Activated CD4-positive, alpha-beta memory T cell treated with anti-CD3 and anti-CD28 coated beads, Interleukin-2, amount 10 ng/mL, durations not matched to agents 7 days and 5 days (primary cell): ENCODE data around the gene GUCY2C. TPM values are rescaled to one million over a fixed set of nuclear protein-coding genes. Genes with fewer than 3 reads are reported as not detected.

Experiments used
- CTCF ChIA-PET: fragments of 350-600 bp; sonication (Branson Sonifier 250); formaldehyde crosslinking; loops from one replicate; lab custom pipeline; 2021; ENCODE audit warnings: antibody characterized with exemption, inconsistent platforms; lab: Charles Lee
- POLR2A ChIA-PET: fragments of 350-600 bp; sonication (Branson Sonifier 250); formaldehyde crosslinking; loops from one replicate; lab custom pipeline; 2021; ENCODE audit warnings: antibody characterized with exemption; lab: Charles Lee
- DNase-seq: peaks from one replicate; pipeline ENCODE4 v3.0.0-alpha.2; 2020
- H3K27ac Mint-ChIP-seq: one replicate; pipeline ENCODE4 v1.8.0; 2021; ENCODE audit warnings: mild to moderate bottlenecking, mixed read lengths
- H3K27me3 Mint-ChIP-seq: one replicate; pipeline ENCODE4 v1.8.0; 2021; ENCODE audit warnings: mixed read lengths
- H3K36me3 Mint-ChIP-seq: one replicate; pipeline ENCODE4 v1.8.0; 2021; ENCODE audit warnings: low read depth, mixed read lengths
- H3K4me1 Mint-ChIP-seq: one replicate; pipeline ENCODE4 v1.8.0; 2021; ENCODE audit warnings: mixed read lengths
- H3K4me3 Mint-ChIP-seq: one replicate; pipeline ENCODE4 v1.8.0; 2021; ENCODE audit warnings: mild to moderate bottlenecking, mixed read lengths
- H3K9me3 Mint-ChIP-seq: one replicate; pipeline ENCODE4 v1.8.0; 2021; ENCODE audit warnings: mixed read lengths
- total RNA-seq, 2 experiments: library from RNA; stranded (reverse); gene quantifications; one replicate each; pipeline ENCODE4 v1.2.3, GENCODE V29; 2021

GUCY2C gene
- total RNA-seq, 2 experiments from 2014 or later, result not detected

DNA sequence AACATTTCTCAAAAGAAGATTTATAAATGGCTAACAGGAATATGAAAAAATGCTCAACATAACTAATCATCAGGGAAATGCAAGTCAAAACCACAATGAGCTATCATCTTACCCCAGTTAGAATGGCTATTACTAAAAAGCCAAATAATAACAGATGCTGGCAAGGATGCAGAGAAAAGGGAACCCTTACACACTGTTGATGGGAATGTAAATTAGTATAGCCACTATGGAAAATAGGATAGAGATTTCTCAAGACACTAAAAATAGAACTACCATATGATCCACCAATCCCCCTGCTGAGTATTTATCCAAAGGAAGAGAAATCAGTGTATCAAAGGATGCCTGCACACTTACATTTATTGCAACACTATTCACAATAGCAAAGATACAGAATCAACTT lies 58.3 kb downstream of the GUCY2C start:
- no peak for DNase-seq
- no peaks in the 10 kb centered on the region for H3K36me3 Mint-ChIP-seq
- peaks cover 18% of the 10 kb centered on the region for H3K27me3 Mint-ChIP-seq

DNA sequence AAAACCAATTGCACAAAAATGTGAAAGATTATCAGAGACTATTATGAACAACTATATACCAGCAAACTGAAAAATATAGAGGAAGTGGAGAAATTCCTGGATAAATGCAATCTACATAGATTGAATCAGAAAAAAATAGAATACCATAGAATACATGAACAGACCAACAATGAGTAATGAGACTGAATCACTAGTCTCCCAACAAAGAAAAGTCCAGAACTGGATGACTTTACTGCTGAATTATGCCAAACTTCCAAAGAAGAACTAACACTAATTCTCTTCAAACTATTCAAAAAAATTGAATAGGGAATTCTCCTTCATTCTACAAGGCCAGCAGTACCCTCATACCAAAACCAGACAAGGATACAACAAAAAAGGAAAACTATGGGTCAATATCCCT lies 60.6 kb downstream of the GUCY2C start:
- Mint-ChIP-seq H3K36me3 (no peaks in the 10 kb centered on the region), H3K27ac (no peak overlapping the region), H3K4me3 (no peak overlapping the region), H3K9me3 (peaks cover 7% of the 10 kb centered on the region), H3K27me3 (peaks cover 18% of the 10 kb centered on the region), H3K4me1 (no peaks in the 10 kb centered on the region)
- no peak for DNase-seq
- CTCF ChIA-PET, result interaction anchor here (0.6 kb wide), 1 partner anchor 133 kb away, joined by 3 read pairs; no protein-coding TSS in a partner anchor
- POLR2A ChIA-PET, result no interaction called here

More for the DNA sequence above, 58.3 kb downstream of the GUCY2C start:
- ChIA-PET CTCF (no interaction called here), POLR2A (no interaction called here)
- no peak overlapping the region for H3K4me3 Mint-ChIP-seq
- H3K27ac Mint-ChIP-seq, result no peak overlapping the region
- peaks cover 7% of the 10 kb centered on the region for H3K9me3 Mint-ChIP-seq
- H3K4me1 Mint-ChIP-seq, result peaks cover 8% of the 10 kb centered on the region

DNA sequence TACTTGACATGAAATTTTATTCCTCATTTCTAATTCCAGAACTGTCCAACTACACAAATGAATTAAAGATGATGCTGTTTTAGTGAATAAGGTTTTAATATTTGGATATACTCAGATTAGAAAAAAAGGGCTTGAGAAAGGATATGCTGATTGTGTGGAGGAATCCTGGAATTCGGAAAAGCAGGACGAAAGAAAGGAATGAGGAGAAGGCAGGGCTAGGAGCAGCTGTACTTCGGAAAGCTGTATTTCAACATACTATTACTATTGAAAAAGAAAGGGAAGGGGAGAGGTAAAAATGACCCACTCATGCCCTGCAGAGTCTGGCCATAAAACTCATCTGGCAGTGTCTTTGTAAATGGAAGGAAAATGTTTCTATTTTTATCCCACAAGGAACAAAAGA lies 65.6 kb downstream of the GUCY2C start:
- Mint-ChIP-seq H3K4me1 (no peaks in the 10 kb centered on the region), H3K27me3 (peaks cover 10% of the 10 kb centered on the region), H3K27ac (no peak overlapping the region), H3K36me3 (no peaks in the 10 kb centered on the region), H3K9me3 (no peaks in the 10 kb centered on the region), H3K4me3 (no peak overlapping the region)
- POLR2A ChIA-PET, result no interaction called here
- CTCF ChIA-PET, result interaction anchor here (0.6 kb wide), 1 partner anchor 393 kb away, joined by 3 read pairs; no protein-coding TSS in a partner anchor
- no peak for DNase-seq

DNA sequence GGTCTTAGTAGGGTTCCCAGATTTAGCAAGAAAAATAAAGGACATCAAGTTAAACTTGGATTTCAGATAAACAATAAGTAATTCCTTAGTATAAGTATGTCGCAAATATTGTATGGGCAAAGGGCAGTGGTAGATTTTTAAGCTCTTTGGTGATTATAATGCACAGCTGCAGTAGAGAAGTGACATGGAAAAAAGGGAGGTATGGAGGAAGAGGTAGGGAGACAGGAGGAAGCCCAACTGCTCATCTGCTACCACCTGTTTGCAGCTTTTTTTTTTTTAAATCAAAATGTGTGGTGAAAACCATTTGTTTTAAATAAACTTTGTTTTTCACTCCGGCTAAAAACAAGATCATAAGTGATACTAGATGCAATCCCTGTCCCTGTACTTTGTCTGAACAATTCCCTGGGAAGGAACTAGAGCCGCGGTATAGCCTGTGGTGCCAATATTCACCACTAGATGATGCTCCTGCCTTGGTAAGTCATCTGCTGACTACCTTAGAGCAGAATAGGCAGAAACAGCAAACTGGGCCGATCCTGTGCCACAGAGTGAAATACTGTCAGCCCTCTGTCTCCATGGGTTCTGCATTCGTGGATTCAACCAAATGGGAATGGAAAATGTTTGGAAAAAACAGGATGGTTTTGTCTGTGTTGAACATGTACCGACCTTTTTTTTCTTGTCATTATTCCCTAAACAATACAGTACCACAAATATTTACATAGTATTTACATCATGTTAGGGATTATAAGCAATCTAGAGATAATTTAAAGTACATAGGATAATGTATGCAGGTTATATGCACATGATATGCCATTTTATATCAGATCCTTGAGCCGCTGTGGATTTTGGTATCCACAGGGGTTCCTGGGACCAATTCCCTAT lies 66.3 kb downstream of the GUCY2C start:
- Mint-ChIP-seq H3K27me3 (peaks cover 10% of the 10 kb centered on the region), H3K9me3 (no peaks in the 10 kb centered on the region), H3K4me3 (no peak overlapping the region), H3K4me1 (no peaks in the 10 kb centered on the region), H3K36me3 (no peaks in the 10 kb centered on the region), H3K27ac (no peak overlapping the region)
- DNase-seq, result peak; percentile 69
- ChIA-PET POLR2A (no interaction called here), CTCF (interaction anchor here (0.7 to 3.3 kb wide), 11 partner anchors 9 to 391 kb away, joined by 3 to 19 read pairs (median 4); partner anchors contain the start of gene ATF7IP)

DNA sequence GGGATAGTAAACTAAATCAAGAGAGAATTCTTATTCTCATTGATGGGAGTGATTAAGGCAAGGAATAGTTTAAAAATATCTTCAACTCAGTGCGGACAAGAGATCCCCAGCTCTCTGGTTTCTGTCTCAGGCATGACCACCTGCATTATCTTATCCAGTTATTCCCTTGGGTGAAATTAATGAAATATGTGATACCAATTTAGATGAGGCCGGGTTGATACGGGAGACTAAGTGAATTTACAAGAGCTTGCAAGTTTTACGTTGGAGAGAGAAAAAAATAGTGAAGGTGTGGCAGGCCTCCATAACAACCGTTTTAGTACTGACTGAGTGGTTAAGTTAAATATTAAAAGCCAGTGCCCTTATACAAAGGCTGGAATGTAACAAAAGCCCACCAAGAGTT lies 67.6 kb downstream of the GUCY2C start:
- DNase-seq, result no peak
- no peaks in the 10 kb centered on the region for H3K9me3 Mint-ChIP-seq
- peaks cover 12% of the 10 kb centered on the region for H3K27me3 Mint-ChIP-seq
- ChIA-PET CTCF (interaction anchor here (0.9 to 3.3 kb wide), 8 partner anchors 14 to 390 kb away, joined by 3 to 19 read pairs (median 4); no protein-coding TSS in a partner anchor), POLR2A (no interaction called here)
- H3K4me1 Mint-ChIP-seq, result no peaks in the 10 kb centered on the region
- no peak overlapping the region for H3K27ac Mint-ChIP-seq
- no peaks in the 10 kb centered on the region for H3K36me3 Mint-ChIP-seq
- no peak overlapping the region for H3K4me3 Mint-ChIP-seq

DNA sequence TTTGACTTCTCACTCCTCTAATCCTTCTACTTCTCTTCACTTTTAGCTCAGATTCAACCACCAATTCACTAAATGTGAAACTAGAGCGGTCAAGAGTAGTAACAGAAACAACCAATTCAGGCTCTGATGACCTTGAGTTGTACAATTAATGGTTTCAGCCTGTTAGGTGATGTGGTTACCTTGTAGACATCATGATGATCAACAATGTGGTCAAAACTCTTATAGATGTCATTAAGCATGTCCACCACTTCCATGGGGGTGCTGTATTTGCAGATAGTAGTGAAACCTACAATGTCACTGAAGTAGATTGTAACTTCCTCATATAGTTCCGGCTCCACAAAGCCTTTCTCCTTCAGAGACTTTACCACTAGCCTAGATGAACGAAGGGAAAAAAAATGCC lies 74.6 kb downstream of the GUCY2C start:
- ChIA-PET CTCF (interaction anchor here (0.5 to 1.5 kb wide), 3 partner anchors 11 to 382 kb away, joined by 3 to 4 read pairs (median 3); no protein-coding TSS in a partner anchor), POLR2A (no interaction called here)
- H3K4me1 Mint-ChIP-seq, result no peaks in the 10 kb centered on the region
- no peak overlapping the region for H3K4me3 Mint-ChIP-seq
- no peak for DNase-seq
- no peak overlapping the region for H3K27ac Mint-ChIP-seq
- peaks cover 11% of the 10 kb centered on the region for H3K27me3 Mint-ChIP-seq
- no peaks in the 10 kb centered on the region for H3K9me3 Mint-ChIP-seq
- H3K36me3 Mint-ChIP-seq, result no peaks in the 10 kb centered on the region

DNA sequence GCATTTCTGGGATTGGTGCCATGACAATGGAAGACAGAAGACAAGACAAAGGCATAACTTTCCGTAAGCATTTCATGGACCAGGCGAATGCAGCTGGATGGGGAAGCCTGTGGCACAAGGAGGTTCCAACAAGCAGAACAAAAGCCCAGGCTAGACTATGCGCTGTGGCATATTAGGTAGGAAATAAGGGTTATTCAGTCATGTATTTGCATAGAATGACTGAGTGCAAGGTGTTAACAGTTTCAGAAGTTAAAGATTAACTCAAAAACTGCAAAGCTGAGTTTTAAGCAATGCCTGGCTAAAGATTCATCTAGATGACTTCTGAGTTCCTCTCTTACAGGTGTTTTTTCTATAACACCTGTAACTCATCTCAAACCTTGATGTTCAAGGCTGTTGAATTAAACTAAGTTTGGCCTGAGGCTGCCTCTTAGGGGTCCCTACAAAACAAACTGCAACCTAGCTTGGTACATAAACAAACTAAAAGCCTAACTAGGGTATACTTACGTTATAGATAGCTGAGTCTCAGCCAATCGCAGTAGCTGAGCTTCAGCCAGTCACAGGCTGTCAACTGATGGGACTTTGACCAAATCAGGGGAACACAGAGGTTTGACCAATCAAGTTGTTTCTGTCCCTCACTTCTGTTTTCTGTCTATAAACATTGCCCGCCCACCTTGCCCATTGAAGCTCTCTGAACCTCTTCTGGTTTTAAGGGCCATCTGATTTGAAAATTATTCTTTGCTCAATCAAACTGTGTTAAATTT lies 76.5 kb downstream of the GUCY2C start:
- Mint-ChIP-seq H3K4me3 (no peak overlapping the region), H3K27ac (no peak overlapping the region)
- CTCF ChIA-PET, result interaction anchor here (1.1 to 1.6 kb wide), 6 partner anchors 10 to 434 kb away, joined by 3 to 6 read pairs (median 4); no protein-coding TSS in a partner anchor

DNA sequence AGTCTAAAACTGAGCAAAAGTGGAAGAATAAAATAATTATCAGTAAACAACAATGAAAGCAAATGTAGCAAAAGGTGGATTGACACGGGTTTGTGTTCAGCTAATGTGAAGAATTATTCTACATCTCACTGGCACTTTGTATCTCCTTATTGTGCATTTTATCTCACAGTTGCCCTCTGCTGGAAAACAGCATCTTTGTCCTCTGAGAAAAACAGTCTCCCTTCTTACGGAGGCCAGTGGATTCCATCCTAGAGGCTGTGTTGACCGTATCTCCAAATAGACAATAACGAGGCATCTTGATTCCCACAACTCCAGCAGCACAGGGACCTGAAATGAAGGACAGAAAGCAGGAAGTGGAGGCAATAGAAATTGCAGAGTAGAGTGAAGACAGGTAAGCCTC lies 77.4 kb downstream of the GUCY2C start:
- H3K27ac Mint-ChIP-seq, result no peak overlapping the region
- H3K27me3 Mint-ChIP-seq, result peaks cover 16% of the 10 kb centered on the region
- POLR2A ChIA-PET, result no interaction called here
- no peaks in the 10 kb centered on the region for H3K9me3 Mint-ChIP-seq
- H3K4me3 Mint-ChIP-seq, result no peak overlapping the region
- H3K4me1 Mint-ChIP-seq, result no peaks in the 10 kb centered on the region
- DNase-seq, result no peak
- no peaks in the 10 kb centered on the region for H3K36me3 Mint-ChIP-seq
- CTCF ChIA-PET, result interaction anchor here (0.8 to 1.8 kb wide), 5 partner anchors 35 to 433 kb away, joined by 3 to 6 read pairs (median 4); no protein-coding TSS in a partner anchor

More for the DNA sequence above, 76.5 kb downstream of the GUCY2C start:
- DNase-seq, result no peak
- H3K4me1 Mint-ChIP-seq, result no peaks in the 10 kb centered on the region
- H3K9me3 Mint-ChIP-seq, result no peaks in the 10 kb centered on the region
- POLR2A ChIA-PET, result no interaction called here
- H3K27me3 Mint-ChIP-seq, result peaks cover 15% of the 10 kb centered on the region
- H3K36me3 Mint-ChIP-seq, result no peaks in the 10 kb centered on the region

DNA sequence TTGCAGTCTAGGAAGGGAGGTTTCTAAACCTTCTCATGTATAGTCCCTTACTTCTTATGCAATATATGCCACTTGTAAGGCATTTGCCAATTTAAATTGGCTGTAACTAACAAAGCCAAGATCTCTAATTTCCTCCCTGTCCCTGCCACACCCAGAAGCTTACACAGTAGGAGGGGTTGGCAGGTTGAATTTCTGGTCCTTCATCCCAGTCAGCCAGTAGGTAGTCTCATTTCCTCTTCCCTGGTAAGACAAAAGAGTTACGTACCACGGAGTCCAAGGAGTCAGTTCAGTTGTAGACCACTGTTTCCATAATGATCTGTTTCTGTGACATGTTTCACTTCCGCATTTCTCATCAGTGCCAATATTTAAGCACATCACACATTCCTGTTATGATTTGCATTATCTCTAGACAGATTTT lies 81.7 kb downstream of the GUCY2C start:
- Mint-ChIP-seq H3K9me3 (no peaks in the 10 kb centered on the region), H3K27me3 (peaks cover 13% of the 10 kb centered on the region), H3K4me1 (no peaks in the 10 kb centered on the region), H3K27ac (no peak overlapping the region), H3K4me3 (no peak overlapping the region), H3K36me3 (no peaks in the 10 kb centered on the region)
- ChIA-PET POLR2A (no interaction called here), CTCF (interaction anchor here (1.1 kb wide), 1 partner anchor 14 kb away, joined by 3 read pairs; no protein-coding TSS in a partner anchor)
- no peak for DNase-seq

DNA sequence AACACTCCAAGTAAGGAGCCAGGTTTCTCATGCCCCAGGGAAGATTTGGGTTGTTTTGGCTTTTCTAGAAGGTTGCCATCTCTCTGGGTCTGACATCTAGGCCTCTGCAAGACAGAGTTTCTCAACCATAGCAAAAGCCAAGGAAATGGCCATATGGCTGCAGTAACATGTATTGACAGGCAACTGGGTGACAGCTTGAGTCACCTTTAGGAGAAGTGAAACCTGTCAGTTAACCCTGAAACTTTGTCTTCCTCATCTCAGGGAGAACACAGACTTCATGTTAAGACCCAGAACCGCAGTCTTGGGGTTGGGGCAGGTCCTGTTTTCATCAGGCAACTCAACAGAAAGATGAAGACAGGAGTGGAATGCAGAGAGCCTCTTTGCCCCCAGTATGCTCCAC lies 82.7 kb downstream of the GUCY2C start:
- H3K36me3 Mint-ChIP-seq, result no peaks in the 10 kb centered on the region
- H3K4me1 Mint-ChIP-seq, result no peaks in the 10 kb centered on the region
- no peak for DNase-seq
- H3K27ac Mint-ChIP-seq, result no peak overlapping the region
- CTCF ChIA-PET, result interaction anchor here (1.0 kb wide), 1 partner anchor 16 kb away, joined by 3 read pairs; no protein-coding TSS in a partner anchor
- no peak overlapping the region for H3K4me3 Mint-ChIP-seq
- no peaks in the 10 kb centered on the region for H3K9me3 Mint-ChIP-seq
- H3K27me3 Mint-ChIP-seq, result peaks cover 17% of the 10 kb centered on the region
- POLR2A ChIA-PET, result no interaction called here

DNA sequence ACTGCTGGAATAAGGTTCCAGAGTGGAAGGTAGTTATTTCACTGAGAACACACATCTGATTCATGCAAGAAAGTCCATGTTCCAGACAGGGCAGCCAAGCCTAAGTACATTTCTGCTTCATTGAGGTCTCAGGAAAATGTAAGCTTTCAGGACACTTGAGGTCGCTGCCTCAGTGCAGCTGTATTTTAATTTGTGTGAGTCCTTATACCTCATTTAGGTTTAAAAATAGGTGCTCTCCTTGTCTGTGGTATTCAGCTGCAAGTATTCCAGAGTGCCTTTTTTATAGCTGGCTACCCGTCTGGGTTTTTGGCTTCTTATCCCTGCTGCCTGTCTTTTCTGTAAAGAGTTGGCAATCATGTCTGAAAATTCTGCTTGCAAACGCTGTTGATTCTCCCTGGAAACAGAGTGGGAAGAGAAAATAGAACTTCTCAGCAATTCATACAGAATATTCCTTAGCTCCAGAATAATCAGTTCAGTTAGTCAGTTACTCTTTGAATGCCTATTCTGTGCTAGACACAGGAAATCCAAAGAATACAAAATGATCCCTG lies 83.4 kb downstream of the GUCY2C start:
- no peak overlapping the region for H3K4me3 Mint-ChIP-seq
- ChIA-PET POLR2A (no interaction called here), CTCF (interaction anchor here (1.0 kb wide), 2 partner anchors 16 to 375 kb away, joined by 3 read pairs; no protein-coding TSS in a partner anchor)
- no peaks in the 10 kb centered on the region for H3K36me3 Mint-ChIP-seq
- DNase-seq, result no peak
- no peaks in the 10 kb centered on the region for H3K4me1 Mint-ChIP-seq
- peaks cover 17% of the 10 kb centered on the region for H3K27me3 Mint-ChIP-seq
- no peak overlapping the region for H3K27ac Mint-ChIP-seq
- no peaks in the 10 kb centered on the region for H3K9me3 Mint-ChIP-seq

DNA sequence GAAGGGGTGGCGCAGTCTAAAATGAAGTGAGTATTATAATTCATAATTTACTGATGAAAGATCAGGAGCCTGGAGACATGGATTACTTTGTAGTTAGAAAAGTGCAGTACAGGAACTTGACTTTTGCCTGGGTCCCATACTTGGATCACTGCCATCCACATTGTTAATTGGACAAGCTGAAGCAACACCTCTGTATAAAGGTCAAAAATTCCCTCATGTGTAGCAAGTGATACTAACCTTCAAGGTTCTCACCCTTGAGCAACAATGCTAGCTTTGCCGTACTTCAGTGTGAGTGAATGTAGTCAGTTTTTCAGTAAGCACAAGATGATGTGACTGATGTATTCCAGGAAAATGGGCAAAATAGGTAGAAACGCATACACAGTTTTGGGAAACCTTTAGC lies 84.1 kb downstream of the GUCY2C start:
- Mint-ChIP-seq H3K4me1 (no peaks in the 10 kb centered on the region), H3K27me3 (peaks cover 17% of the 10 kb centered on the region), H3K36me3 (no peaks in the 10 kb centered on the region), H3K27ac (no peak overlapping the region), H3K4me3 (no peak overlapping the region), H3K9me3 (peaks cover 4% of the 10 kb centered on the region)
- POLR2A ChIA-PET, result no interaction called here
- CTCF ChIA-PET, result interaction anchor here (1.0 kb wide), 1 partner anchor 374 kb away, joined by 3 read pairs; no protein-coding TSS in a partner anchor
- no peak for DNase-seq
